ENCODE results near the gene KERA.

DNA sequence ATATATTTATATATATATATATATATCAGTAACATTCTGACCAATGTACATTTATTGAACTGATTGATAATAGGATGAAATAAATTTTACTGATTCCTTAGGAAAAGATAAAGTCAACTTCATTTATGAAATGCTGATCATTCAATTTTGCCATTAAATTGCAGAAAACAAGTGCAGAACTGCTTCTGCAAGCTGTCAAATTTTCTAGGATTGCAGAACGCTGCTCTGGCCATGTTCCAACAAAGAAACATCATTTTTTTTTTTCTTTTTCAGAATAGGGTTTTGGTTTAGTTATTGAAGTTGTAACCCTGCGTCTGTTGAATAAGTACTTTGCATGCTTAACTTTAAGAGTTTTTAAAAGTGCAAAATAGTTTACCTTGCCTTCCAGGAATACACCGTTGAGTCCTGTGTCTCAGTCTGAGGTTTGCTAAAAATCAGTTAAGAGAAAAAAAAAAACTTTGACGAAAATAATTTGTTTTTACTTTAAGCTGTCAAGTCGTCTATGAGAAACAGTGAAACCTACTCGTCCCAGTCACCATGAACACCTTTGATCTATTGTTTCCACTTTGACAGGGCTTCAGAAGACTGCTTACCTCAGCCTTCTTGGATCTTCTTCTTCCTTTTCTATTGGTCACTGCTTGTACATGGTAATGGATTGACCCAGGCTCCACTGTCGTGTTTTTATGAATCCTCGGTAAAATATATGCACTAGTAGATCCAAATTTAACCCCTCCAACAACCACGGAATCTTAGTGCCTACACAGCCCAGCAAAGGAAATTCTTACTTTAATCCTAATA, at the start of gene KERA:
- TF ChIP-seq, protein P1, sequence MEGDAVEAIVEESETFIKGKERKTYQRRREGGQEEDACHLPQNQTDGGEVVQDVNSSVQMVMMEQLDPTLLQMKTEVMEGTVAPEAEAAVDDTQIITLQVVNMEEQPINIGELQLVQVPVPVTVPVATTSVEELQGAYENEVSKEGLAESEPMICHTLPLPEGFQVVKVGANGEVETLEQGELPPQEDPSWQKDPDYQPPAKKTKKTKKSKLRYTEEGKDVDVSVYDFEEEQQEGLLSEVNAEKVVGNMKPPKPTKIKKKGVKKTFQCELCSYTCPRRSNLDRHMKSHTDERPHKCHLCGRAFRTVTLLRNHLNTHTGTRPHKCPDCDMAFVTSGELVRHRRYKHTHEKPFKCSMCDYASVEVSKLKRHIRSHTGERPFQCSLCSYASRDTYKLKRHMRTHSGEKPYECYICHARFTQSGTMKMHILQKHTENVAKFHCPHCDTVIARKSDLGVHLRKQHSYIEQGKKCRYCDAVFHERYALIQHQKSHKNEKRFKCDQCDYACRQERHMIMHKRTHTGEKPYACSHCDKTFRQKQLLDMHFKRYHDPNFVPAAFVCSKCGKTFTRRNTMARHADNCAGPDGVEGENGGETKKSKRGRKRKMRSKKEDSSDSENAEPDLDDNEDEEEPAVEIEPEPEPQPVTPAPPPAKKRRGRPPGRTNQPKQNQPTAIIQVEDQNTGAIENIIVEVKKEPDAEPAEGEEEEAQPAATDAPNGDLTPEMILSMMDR (IDR thresholded peaks at IDR 0.05): no peak
- no peak for TF ChIP-seq POLR2AphosphoS5 (IDR thresholded peaks at IDR 0.05)
- TF ChIP-seq POLR2A (IDR thresholded peaks at IDR 0.05): no peak
